ENCODE measurements around the gene NME3.

The NME3 gene

DNA sequence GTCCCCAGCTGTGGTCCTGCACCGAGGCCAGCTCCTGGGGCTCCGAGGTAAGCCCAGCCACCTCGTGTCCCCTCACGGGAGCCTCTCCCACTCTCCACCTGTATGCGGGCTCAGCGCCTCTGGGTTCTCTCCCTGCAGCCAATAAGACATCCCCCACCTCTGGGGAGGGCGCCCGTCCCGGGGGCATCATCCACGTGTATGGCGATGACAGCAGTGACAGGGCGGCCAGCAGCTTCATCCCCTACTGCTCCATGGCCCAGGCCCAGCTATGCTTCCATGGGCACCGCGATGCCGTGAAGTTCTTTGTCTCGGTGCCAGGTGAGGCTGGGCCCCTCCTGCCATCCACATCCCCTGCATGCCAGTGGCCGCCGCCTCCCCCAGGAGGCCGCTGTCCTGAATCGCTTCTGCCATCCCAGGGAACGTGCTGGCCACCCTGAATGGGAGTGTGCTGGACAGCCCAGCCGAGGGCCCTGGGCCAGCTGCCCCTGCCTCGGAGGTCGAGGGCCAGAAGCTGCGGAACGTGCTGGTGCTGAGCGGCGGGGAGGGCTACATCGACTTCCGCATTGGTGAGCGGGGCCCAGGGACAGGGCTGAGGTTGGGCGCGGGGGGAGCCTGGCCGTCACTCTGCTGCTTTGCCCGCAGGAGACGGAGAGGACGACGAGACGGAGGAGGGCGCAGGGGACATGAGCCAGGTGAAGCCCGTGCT, 3.1 kb downstream of the NME3 start:
- TF ChIP-seq, protein P1, sequence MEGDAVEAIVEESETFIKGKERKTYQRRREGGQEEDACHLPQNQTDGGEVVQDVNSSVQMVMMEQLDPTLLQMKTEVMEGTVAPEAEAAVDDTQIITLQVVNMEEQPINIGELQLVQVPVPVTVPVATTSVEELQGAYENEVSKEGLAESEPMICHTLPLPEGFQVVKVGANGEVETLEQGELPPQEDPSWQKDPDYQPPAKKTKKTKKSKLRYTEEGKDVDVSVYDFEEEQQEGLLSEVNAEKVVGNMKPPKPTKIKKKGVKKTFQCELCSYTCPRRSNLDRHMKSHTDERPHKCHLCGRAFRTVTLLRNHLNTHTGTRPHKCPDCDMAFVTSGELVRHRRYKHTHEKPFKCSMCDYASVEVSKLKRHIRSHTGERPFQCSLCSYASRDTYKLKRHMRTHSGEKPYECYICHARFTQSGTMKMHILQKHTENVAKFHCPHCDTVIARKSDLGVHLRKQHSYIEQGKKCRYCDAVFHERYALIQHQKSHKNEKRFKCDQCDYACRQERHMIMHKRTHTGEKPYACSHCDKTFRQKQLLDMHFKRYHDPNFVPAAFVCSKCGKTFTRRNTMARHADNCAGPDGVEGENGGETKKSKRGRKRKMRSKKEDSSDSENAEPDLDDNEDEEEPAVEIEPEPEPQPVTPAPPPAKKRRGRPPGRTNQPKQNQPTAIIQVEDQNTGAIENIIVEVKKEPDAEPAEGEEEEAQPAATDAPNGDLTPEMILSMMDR (IDR thresholded peaks at IDR 0.05; ENCODE audit: insufficient read depth, low read depth, low read length, missing control alignments): no peak
- DNase-seq (ENCODE audit: low read depth): no peak

DNA sequence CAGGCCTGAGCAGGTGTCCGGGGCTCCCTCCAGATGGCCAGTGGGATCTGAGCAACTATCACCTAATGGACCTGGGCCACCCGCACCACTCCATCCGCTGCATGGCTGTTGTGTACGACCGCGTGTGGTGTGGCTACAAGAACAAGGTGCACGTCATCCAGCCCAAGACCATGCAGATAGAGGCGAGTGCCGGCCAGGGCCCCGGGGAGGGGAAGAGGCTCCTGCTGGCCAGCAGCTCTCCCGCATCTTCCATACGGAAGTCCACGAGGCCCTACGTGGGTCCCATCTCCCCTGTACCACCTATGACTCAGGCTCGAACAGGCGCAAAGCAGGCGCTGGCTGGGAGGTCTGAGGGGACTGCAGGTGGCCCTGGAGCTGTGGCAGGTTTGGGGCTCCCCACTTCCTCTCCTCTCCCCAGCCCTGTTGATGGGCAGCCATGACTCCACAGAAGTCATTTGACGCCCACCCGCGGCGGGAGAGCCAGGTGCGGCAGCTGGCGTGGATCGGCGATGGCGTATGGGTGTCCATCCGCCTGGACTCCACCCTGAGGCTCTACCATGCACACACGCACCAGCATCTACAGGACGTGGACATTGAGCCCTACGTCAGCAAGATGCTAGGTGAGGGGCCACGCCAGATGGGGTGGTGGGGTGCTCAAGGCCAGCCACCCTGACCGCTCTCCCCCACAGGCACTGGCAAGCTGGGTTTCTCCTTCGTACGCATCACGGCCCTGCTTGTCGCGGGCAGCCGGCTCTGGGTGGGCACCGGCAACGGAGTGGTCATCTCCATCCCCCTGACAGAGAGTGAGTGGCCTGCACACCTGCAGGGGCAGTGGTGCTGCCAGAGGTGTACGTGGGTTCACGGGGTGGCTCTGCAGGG, 4.0 kb downstream of the NME3 start:
- H3K4me3 ChIP-seq (ENCODE audit: low read depth, low read length): no peak overlapping the region
- TF ChIP-seq, protein P1 (IDR thresholded peaks at IDR 0.05; ENCODE audit: insufficient read depth, low read depth, low read length, missing control alignments): no peak
- no peak for DNase-seq (ENCODE audit: low read depth)

More for the DNA sequence above, 3.1 kb downstream of the NME3 start:
- no peak overlapping the region for H3K4me3 ChIP-seq (ENCODE audit: low read depth, low read length)

DNA sequence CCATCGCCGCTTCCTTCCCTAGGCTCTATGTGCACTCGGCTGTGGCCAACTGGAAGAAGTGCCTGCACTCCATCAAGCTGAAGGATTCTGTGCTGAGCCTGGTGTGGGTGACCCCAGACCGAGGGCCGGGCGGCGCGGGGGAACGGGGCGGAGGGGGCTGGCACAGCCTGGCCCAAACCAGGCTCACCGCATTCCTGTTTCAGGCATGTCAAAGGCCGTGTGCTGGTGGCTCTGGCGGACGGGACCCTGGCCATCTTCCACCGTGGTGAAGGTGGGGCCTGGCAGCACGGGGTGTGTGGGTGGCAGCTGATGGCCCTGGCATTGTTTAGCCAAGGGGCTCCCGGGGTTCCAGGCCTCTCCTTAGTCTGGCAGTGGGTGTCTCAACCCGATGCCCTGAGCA, 4.6 kb downstream of the NME3 start:
- DNase-seq (ENCODE audit: low read depth): no peak
- TF ChIP-seq, protein P1 (IDR thresholded peaks at IDR 0.05; ENCODE audit: insufficient read depth, low read depth, low read length, missing control alignments): no peak

DNA sequence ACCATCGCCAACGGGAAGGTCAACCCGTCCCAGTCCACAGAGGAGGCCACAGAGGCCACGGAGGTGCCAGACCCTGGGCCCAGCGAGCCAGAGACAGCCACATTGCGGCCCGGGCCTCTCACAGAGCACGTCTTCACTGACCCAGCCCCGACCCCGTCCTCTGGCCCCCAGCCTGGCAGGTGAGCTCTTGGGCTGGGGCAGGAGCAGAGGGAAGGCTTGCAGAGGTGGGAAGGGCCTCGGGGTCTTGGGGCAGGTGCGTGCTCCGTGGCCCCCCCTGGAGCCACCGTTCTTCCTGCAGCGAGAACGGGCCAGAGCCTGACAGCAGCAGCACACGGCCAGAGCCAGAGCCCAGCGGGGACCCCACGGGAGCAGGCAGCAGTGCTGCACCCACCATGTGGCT, 5.1 kb downstream of the NME3 start:
- TF ChIP-seq, protein P1 (IDR thresholded peaks at IDR 0.05; ENCODE audit: insufficient read depth, low read depth, low read length, missing control alignments): no peak
- no peak overlapping the region for H3K4me3 ChIP-seq (ENCODE audit: low read depth, low read length)
- DNase-seq (ENCODE audit: low read depth): no peak

More for the DNA sequence above, 4.6 kb downstream of the NME3 start:
- H3K4me3 ChIP-seq (ENCODE audit: low read depth, low read length): no peak overlapping the region

DNA sequence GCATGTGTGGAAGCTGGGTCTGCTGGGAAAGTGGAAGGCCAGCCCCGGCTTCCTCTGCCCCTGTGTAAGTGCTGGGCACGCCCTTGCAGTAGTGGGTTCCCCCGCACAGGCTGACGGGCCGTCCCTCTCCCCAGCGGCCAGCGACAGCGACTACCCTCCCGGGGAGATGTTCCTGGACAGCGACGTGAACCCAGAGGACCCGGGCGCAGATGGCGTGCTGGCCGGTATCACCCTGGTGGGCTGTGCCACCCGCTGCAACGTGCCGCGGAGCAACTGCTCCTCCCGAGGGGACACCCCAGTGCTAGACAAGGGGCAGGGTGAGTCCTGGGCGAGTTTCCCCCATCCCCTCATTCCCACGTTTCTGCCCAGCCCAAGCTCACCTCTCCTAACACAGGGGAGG, 5.5 kb downstream of the NME3 start:
- TF ChIP-seq, protein P1 (IDR thresholded peaks at IDR 0.05; ENCODE audit: insufficient read depth, low read depth, low read length, missing control alignments): no peak
- no peak for DNase-seq (ENCODE audit: low read depth)

DNA sequence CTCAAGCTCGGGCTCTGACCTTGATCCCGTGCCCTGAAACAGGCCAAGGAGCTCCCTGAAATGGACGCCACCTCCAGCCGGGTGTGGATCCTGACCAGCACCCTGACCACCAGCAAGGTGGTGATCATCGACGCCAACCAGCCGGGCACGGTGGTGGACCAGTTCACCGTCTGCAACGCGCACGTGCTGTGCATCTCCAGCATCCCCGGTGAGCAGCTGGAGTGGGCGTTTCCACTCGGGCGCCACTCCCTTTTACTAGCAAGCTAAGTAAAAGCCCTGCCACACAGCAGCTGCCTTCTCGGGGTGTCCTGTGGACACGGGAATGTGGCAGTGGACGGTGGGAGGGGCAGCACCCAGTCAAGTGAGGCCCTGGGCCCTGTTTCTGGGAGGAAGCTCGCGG, 6.4 kb downstream of the NME3 start:
- no peak for DNase-seq (ENCODE audit: low read depth)
- no peak overlapping the region for H3K4me3 ChIP-seq (ENCODE audit: low read depth, low read length)
- TF ChIP-seq, protein P1 (IDR thresholded peaks at IDR 0.05; ENCODE audit: insufficient read depth, low read depth, low read length, missing control alignments): no peak

More for the DNA sequence above, 5.5 kb downstream of the NME3 start:
- H3K4me3 ChIP-seq (ENCODE audit: low read depth, low read length): no peak overlapping the region

All from GM12865 (cell line).